ENCODE measurements around the gene TICAM1. TPM values are rescaled to one million over a fixed set of nuclear protein-coding genes. Genes with fewer than 3 reads are reported as not detected.

TICAM1 gene
- total and polyA plus RNA-seq, 2 of the 13 experiments (the other 11 are each of a cell fraction or from before 2014, with no cell fraction given), result 0.33 to 0.95 TPM

GRCh38 chr19:4768934-4769777 is 62.4 kb downstream of the TICAM1 start (continued):
- TF ChIP-seq ZNF770 (CRISPR knock-in tag; IDR thresholded peaks at IDR 0.05), result peak; percentile 93
- TF ChIP-seq ZGPAT (CRISPR knock-in tag; IDR thresholded peaks at IDR 0.05), result peak; percentile 100
- TF ChIP-seq TCF12 (IDR thresholded peaks at IDR 0.05), result no peak
- peak; percentile 99; the same call in 1 of the 2 replicates for TF ChIP-seq TCF12 (CRISPR knock-in tag; IDR thresholded peaks at IDR 0.05)
- TF ChIP-seq BATF2 (CRISPR knock-in tag; IDR thresholded peaks at IDR 0.05), result peak; percentile 100
- peak; percentile 56 for TF ChIP-seq MAX (IDR thresholded peaks at IDR 0.05)
- TF ChIP-seq ZFP90 (CRISPR knock-in tag; IDR thresholded peaks at IDR 0.05; ENCODE audit: borderline replicate concordance), result peak; percentile 100
- peak; percentile 100 for TF ChIP-seq THYN1 (CRISPR knock-in tag; IDR thresholded peaks at IDR 0.05; ENCODE audit: borderline replicate concordance, low read depth)
- no peak for TF ChIP-seq SOX13 (IDR thresholded peaks at IDR 0.05)
- TF ChIP-seq SOX13 (CRISPR knock-in tag; conservative IDR thresholded peaks at IDR 0.05 in 1 of 2, IDR thresholded peaks at IDR 0.05 in 1 of 2), result peak in 1 of 2 experiments; percentile 96; a peak in 2 of 4 replicates
- peak; percentile 94 for TF ChIP-seq ZNF646 (CRISPR knock-in tag; IDR thresholded peaks at IDR 0.05)

Measured in HepG2 (cell line).